GM12891 (cell line): Measurements from ENCODE around the gene ARHGAP33. TPM values are rescaled to one million over a fixed set of nuclear protein-coding genes. Genes with fewer than 3 reads are reported as not detected.

ENCODE experiments used
- DNase-seq: peaks from one replicate; pipeline ENCODE4 v3.0.0; 2011; ENCODE audit warnings: low spot score; ENCODE audit not compliant: insufficient read length
- FAIRE-seq: peaks from 2 replicates; lab custom pipeline; 2011; peaks lifted over from hg19 to GRCh38; lab: Jason Lieb, UNC
- PAX5 ChIP-seq: IDR thresholded peaks from 2 replicates; pipeline ENCODE4 v1.6.1; 2011; ENCODE audit warnings: low read length, moderate library complexity, mild to moderate bottlenecking; ENCODE audit not compliant: insufficient read depth, severe bottlenecking
- POLR2A ChIP-seq: IDR thresholded peaks from 2 replicates; pipeline ENCODE4 v1.6.1; 2011; ENCODE audit warnings: low read depth, low read length, control low read depth
- POLR2AphosphoS5 ChIP-seq: IDR thresholded peaks from 2 replicates; pipeline ENCODE4 v1.6.1; 2011; ENCODE audit warnings: low read depth, low read length, control low read depth
- POU2F2 ChIP-seq: IDR thresholded peaks from 2 replicates; pipeline ENCODE4 v1.6.1; 2011; ENCODE audit warnings: low read depth, mild to moderate bottlenecking, control low read depth, low read length, moderate library complexity
- SPI1 ChIP-seq: IDR thresholded peaks from 2 replicates; pipeline ENCODE4 v1.6.1; 2011; ENCODE audit warnings: low read depth, low read length, control low read depth
- TAF1 ChIP-seq: IDR thresholded peaks from 2 replicates; pipeline ENCODE4 v1.6.1; 2011; ENCODE audit warnings: low read depth, low read length, control low read depth
- polyA plus RNA-seq: library from polyadenylated mRNA; unstranded; fragments of >200 nt; gene quantifications from one replicate; pipeline ENCODE4 v1.2.1, GENCODE V29; 2012; ENCODE audit warnings: low read depth, missing spikeins, inconsistent platforms; ENCODE audit not compliant: missing spikeins

Gene ARHGAP33
- polyA plus RNA-seq: 23.5 TPM

- TF ChIP-seq TAF1 (no peak), POU2F2 (no peak), POLR2A (no peak), SPI1 (no peak), PAX5 (no peak), POLR2AphosphoS5 (no peak)
- DNase-seq (peak; percentile 98), FAIRE-seq (peak; percentile 97)
Observed at GRCh38 chr19:35775298-35776101, at the start of gene ARHGAP33. Gene ARHGAP33, plus strand, starts transcription at chr19:35775564. Its CDS starts 95 bp downstream, at chr19:35775659.

- DNase-seq (no peak), FAIRE-seq (no peak)
- no peak for TF ChIP-seq POLR2AphosphoS5
- no peak for TF ChIP-seq POU2F2
- TF ChIP-seq PAX5: no peak
- no peak for TF ChIP-seq TAF1
Observed at GRCh38 chr19:35727053-35727955, 48.1 kb upstream of the ARHGAP33 start.

GRCh38 chr19:35727956-35728706 is 47.2 kb upstream of the ARHGAP33 start:
- no peak for DNase-seq
- FAIRE-seq: no peak
- TF ChIP-seq POLR2AphosphoS5 (no peak), POU2F2 (no peak), SPI1 (no peak), TAF1 (no peak), PAX5 (no peak), POLR2A (no peak)

- TF ChIP-seq TAF1 (no peak), POLR2A (no peak), POLR2AphosphoS5 (no peak), POU2F2 (no peak), SPI1 (no peak), PAX5 (no peak)
- FAIRE-seq: no peak
Observed at GRCh38 chr19:35729021-35729420, 46.3 kb upstream of the ARHGAP33 start.

GRCh38 chr19:35729763-35730162 is 45.6 kb upstream of the ARHGAP33 start:
- FAIRE-seq (no peak), DNase-seq (no peak)
- TF ChIP-seq POLR2A: no peak
- no peak for TF ChIP-seq POU2F2
- no peak for TF ChIP-seq TAF1
- no peak for TF ChIP-seq POLR2AphosphoS5
- no peak for TF ChIP-seq PAX5
- no peak for TF ChIP-seq SPI1

More at GRCh38 chr19:35729021-35729420, 46.3 kb upstream of the ARHGAP33 start:
- no peak for DNase-seq

- FAIRE-seq (no peak), DNase-seq (no peak)
- TF ChIP-seq POU2F2 (no peak), POLR2AphosphoS5 (no peak), PAX5 (no peak), SPI1 (no peak), POLR2A (no peak), TAF1 (no peak)
Observed at GRCh38 chr19:35730326-35730725, 45.0 kb upstream of the ARHGAP33 start.

- no peak for FAIRE-seq
- DNase-seq: no peak
- TF ChIP-seq POU2F2: no peak
- no peak for TF ChIP-seq TAF1
- TF ChIP-seq POLR2AphosphoS5: no peak
- TF ChIP-seq POLR2A: no peak
- TF ChIP-seq PAX5: no peak
- no peak for TF ChIP-seq SPI1
Observed at GRCh38 chr19:35731353-35731752, 44.0 kb upstream of the ARHGAP33 start.

- DNase-seq (no peak), FAIRE-seq (no peak)
- TF ChIP-seq PAX5 (no peak), POLR2A (no peak)
Observed at GRCh38 chr19:35731779-35732405, 43.5 kb upstream of the ARHGAP33 start.
